Measurements from ENCODE around the gene RFX3. TPM values are rescaled to one million over a fixed set of nuclear protein-coding genes. Genes with fewer than 3 reads are reported as not detected.

RFX3 gene
- total and polyA plus RNA-seq, 2 donors from 2014 or later: 1.6 to 17.8 TPM

DNA sequence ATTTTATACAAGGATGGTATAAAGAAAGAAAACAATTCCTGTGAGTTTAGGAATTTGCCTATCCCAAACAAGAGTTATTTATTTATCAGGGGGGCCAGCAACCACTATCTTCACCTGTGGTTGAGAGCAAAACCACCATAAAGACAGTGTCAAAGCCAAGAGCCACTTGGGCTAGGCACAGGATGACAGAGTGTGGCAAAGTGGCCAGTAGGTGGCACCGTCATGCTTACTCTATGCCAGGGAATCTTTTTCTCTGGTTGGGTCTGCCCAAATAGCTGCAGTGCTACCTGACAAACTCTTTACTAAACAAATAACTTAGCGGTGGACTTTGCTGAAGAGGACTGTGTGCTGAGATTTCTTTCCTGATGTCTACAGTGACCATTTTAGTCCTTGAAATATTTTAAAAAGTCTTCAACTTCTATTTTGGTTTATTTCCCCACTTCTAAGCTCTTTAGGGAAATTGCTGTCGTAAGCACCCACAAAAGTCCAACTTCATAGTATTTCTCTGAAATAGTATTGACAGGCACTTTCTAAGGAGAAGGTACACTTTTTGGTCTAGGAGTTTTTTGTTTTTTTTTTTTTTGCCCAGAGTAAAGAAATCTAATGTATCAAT, 285.0 kb downstream of the RFX3 start:
- Histone ChIP-seq H3K4me1 (ENCODE audit: control insufficient read depth in 2 of 3, insufficient read depth in 2 of 3, low read depth in 1 of 3, low read length in 3 of 3) (no peaks in the 10 kb centered on the region), H3K9me3 (ENCODE audit: control insufficient read depth in 2 of 3, insufficient read depth in 1 of 3, low read length in 3 of 3) (no peaks in the 10 kb centered on the region), H3K4me3 (ENCODE audit: low read length in 3 of 3) (no peak overlapping the region), H3K27ac (ENCODE audit: low read depth in 2 of 2, low read length in 2 of 2) (no peak overlapping the region), H3K36me3 (ENCODE audit: control insufficient read depth in 2 of 3, insufficient read depth in 3 of 3, low read length in 3 of 3) (no peaks in the 10 kb centered on the region), H3K9ac (ENCODE audit: low read length in 3 of 3) (no peak overlapping the region), H3K27me3 (ENCODE audit: control insufficient read depth, insufficient read depth, low read length) (no peaks in the 10 kb centered on the region)
- intact Hi-C loops (cut with DNase I): no loop called here
- FAIRE-seq (peak; percentile 23), DNase-seq (peak; percentile 63 to 84 (median 76))
- TF ChIP-seq, protein P1, sequence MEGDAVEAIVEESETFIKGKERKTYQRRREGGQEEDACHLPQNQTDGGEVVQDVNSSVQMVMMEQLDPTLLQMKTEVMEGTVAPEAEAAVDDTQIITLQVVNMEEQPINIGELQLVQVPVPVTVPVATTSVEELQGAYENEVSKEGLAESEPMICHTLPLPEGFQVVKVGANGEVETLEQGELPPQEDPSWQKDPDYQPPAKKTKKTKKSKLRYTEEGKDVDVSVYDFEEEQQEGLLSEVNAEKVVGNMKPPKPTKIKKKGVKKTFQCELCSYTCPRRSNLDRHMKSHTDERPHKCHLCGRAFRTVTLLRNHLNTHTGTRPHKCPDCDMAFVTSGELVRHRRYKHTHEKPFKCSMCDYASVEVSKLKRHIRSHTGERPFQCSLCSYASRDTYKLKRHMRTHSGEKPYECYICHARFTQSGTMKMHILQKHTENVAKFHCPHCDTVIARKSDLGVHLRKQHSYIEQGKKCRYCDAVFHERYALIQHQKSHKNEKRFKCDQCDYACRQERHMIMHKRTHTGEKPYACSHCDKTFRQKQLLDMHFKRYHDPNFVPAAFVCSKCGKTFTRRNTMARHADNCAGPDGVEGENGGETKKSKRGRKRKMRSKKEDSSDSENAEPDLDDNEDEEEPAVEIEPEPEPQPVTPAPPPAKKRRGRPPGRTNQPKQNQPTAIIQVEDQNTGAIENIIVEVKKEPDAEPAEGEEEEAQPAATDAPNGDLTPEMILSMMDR (IDR thresholded peaks at IDR 0.05; ENCODE audit: borderline replicate concordance, extremely low read depth, insufficient read depth): peak; percentile 84

DNA sequence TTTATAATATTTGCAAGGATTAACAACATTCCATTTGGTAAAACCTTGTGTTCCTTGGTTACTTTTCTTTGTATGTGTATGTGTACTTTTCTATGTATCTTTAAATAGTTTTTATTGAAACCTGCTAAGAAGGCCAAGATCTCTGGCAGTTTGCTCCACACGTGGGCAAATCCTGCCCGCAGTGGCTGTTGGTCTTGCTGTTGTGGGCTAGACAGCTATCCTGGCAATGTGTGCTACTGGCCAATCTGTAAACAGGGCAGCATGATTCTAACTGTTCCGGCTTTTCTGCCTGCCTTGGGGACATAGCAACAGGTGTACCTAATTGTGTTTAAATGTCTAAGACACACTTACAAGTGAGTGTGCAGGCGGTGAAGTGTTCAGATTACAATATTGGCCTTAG, 286.6 kb downstream of the RFX3 start:
- no peak overlapping the region for H3K4me3 ChIP-seq (ENCODE audit: low read length in 3 of 3)
- H3K36me3 ChIP-seq (ENCODE audit: control insufficient read depth in 2 of 3, insufficient read depth in 3 of 3, low read length in 3 of 3): no peaks in the 10 kb centered on the region
- no peak overlapping the region for H3K9ac ChIP-seq (ENCODE audit: low read length in 3 of 3)
- TF ChIP-seq, protein P1 (IDR thresholded peaks at IDR 0.05; ENCODE audit: borderline replicate concordance, extremely low read depth, insufficient read depth): no peak
- H3K9me3 ChIP-seq (ENCODE audit: control insufficient read depth in 2 of 3, insufficient read depth in 1 of 3, low read length in 3 of 3): no peaks in the 10 kb centered on the region
- intact Hi-C loops (cut with DNase I): no loop called here
- FAIRE-seq (no peak), DNase-seq (no peak)
- H3K4me1 ChIP-seq (ENCODE audit: control insufficient read depth in 2 of 3, insufficient read depth in 2 of 3, low read depth in 1 of 3, low read length in 3 of 3): no peaks in the 10 kb centered on the region
- no peak overlapping the region for H3K27ac ChIP-seq (ENCODE audit: low read depth in 2 of 2, low read length in 2 of 2)
- no peaks in the 10 kb centered on the region for H3K27me3 ChIP-seq (ENCODE audit: control insufficient read depth, insufficient read depth, low read length)

DNA sequence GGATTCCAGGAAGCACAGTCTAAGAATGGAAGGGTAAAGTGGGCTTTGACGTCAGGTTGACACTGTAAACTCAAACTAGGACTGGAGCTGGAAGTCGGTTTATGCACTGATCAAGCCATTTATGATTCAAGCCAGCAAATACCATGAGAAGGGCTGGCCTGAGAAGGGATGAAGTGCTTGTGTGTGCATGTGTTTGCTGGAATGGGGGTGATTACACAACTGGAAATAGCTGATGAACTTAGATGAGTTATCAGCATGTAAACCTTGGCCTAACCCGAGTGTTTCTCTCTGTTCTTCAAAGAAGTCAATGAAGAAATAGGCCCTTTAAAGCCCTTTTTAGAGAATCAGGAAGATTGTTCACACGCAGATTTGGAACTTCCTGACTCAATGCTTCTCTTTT, 287.6 kb downstream of the RFX3 start:
- H3K36me3 ChIP-seq (ENCODE audit: control insufficient read depth in 2 of 3, insufficient read depth in 3 of 3, low read length in 3 of 3): no peaks in the 10 kb centered on the region
- FAIRE-seq (no peak), DNase-seq (no peak)
- TF ChIP-seq, protein P1 (IDR thresholded peaks at IDR 0.05; ENCODE audit: borderline replicate concordance, extremely low read depth, insufficient read depth): no peak
- intact Hi-C loops (cut with DNase I): no loop called here
- no peak overlapping the region for H3K27ac ChIP-seq (ENCODE audit: low read depth in 2 of 2, low read length in 2 of 2)
- no peak overlapping the region for H3K9ac ChIP-seq (ENCODE audit: low read length in 3 of 3)
- H3K4me1 ChIP-seq (ENCODE audit: control insufficient read depth in 2 of 3, insufficient read depth in 2 of 3, low read depth in 1 of 3, low read length in 3 of 3): no peaks in the 10 kb centered on the region
- no peak overlapping the region for H3K4me3 ChIP-seq (ENCODE audit: low read length in 3 of 3)
- H3K27me3 ChIP-seq (ENCODE audit: control insufficient read depth, insufficient read depth, low read length): no peaks in the 10 kb centered on the region
- H3K9me3 ChIP-seq (ENCODE audit: control insufficient read depth in 2 of 3, insufficient read depth in 1 of 3, low read length in 3 of 3): no peaks in the 10 kb centered on the region

DNA sequence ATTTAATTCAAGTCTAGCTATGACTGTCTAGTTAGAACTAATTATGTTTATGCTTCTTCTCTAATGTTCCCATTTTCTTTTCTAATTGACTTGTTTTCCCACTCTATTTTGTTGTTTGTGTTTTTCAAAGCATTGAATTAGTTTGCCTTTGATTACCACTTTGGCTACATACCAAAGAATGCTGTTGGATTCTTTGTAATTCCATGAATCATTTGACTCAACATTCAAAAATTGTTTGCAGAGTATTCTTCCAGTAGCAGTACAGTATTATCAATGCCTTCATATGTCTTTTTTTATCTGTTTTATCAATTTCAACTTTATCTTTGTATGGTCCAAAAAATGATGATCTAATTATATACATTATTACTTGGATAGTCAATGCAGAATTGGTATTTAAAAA, 288.7 kb downstream of the RFX3 start:
- H3K4me3 ChIP-seq (ENCODE audit: low read length in 3 of 3): no peak overlapping the region
- H3K9me3 ChIP-seq (ENCODE audit: control insufficient read depth in 2 of 3, insufficient read depth in 1 of 3, low read length in 3 of 3): no peaks in the 10 kb centered on the region
- H3K4me1 ChIP-seq (ENCODE audit: control insufficient read depth in 2 of 3, insufficient read depth in 2 of 3, low read depth in 1 of 3, low read length in 3 of 3): no peaks in the 10 kb centered on the region
- DNase-seq (no peak), FAIRE-seq (no peak)
- TF ChIP-seq, protein P1 (IDR thresholded peaks at IDR 0.05; ENCODE audit: borderline replicate concordance, extremely low read depth, insufficient read depth): no peak
- no peaks in the 10 kb centered on the region for H3K27me3 ChIP-seq (ENCODE audit: control insufficient read depth, insufficient read depth, low read length)
- no peak overlapping the region for H3K9ac ChIP-seq (ENCODE audit: low read length in 3 of 3)
- no peak overlapping the region for H3K27ac ChIP-seq (ENCODE audit: low read depth in 2 of 2, low read length in 2 of 2)
- intact Hi-C loops (cut with DNase I): no loop called here
- H3K36me3 ChIP-seq (ENCODE audit: control insufficient read depth in 2 of 3, insufficient read depth in 3 of 3, low read length in 3 of 3): no peaks in the 10 kb centered on the region
